ENCODE measurements around the gene SPARC.

SPARC gene

DNA sequence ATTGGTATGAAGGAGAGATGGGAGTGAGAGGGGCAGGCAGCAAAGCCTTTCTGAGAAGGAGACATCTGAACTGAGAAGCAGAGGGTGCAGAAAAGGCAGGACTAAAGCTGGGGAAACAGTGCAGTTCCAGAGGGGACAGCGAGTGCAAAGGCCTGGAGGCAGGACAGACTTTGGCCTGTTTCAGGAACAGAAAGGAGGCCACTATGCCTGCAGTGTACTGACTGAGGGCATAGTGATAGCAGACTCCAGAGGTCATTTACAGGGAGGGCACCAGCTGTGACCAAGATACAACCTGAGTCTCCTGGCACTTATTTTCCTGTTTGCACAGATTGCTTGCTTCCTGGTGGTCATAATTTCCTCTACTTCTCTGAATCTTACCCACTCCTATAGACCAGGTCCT is 29.6 kb downstream of the SPARC start:
- DNase-seq: no peak

DNA sequence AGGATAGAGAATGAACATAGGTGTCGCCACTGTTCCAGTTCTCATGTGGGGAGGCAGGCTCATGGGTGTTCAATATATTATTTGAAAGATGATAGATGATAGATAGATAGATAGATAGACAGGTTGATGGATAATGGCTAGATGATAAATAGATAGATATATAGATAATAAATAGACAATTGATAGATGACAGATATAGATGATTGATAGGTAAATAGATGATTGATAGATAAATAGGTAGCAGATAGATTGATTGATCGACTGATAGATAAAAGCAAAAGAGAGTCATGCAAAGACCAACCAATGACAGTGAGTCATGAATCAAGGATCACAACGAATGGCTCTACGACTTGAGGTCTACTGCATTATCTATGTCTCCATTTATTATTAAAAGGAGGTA is 30.4 kb downstream of the SPARC start:
- no peak for DNase-seq

DNA sequence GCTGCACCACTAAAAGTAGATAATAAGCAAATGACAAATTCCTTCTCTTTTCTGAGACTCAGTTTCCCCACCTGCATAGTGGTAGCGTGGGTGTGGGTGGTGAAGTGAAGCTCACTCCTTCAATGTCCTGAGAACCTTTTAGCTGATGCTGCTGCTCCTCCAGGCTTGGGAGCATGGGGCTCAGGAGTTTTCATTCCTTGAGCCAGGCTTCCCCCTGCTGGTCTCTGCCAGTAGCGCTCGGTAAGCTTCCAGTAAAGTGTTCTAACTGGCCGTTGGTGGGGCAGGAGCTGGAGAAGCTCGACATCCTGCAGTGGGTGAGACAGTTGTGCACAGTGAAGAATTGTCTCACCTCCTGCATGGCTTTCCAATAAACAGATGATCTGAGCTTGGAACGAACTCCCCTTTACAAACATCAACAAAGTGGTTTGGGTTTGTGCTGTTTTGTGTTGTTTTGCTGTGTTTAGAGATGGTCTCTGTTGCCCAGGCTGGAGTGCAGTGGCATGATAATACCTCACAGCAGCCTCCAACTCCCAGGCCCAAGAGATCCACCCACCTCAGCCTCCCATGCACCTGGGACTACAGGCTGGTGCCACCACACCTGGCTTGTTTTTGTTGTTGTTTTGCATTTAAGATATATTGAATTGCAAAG is 34.6 kb downstream of the SPARC start:
- peak; percentile 22 to 72 (median 62) for DNase-seq

DNA sequence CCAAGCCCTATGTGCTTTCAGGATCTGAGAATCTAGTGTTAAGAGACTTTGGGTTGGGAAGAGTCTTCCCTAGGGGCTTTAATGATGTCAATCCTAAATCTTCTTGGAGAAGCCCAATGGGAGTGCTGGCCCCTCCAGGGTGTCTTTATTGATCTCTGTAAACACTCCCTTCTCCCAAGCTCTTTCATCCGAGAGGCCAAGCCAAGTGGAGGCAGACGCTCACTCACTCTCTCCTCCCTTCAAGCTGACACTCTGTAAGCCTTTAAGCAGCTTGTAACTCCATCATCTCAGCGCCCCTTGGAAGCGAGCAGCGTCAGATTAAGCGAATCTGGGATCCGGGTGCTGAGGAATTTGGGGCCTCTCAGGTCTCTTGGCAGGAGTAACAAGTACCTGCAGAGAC is 37.7 kb downstream of the SPARC start:
- DNase-seq: no peak

DNA sequence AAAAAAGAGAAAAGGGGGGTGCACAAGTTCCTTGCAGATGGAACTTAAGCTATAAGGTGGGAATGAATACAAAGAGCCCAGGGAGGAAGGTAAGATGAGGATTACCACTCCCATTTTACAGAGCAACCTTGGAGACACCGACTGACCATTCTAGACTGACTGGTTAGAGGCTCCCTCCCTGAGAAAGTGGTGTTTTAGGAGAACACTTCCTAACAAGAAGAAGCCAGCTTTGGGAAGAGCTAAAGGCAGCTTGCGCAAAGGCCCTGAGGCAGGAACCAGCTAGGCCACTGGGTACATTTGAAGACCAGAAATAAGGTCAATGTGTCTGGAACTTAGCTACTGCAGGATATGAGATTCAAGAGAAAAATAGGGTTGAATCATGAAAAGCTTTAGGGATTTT is 38.6 kb downstream of the SPARC start:
- no peak for DNase-seq

DNA sequence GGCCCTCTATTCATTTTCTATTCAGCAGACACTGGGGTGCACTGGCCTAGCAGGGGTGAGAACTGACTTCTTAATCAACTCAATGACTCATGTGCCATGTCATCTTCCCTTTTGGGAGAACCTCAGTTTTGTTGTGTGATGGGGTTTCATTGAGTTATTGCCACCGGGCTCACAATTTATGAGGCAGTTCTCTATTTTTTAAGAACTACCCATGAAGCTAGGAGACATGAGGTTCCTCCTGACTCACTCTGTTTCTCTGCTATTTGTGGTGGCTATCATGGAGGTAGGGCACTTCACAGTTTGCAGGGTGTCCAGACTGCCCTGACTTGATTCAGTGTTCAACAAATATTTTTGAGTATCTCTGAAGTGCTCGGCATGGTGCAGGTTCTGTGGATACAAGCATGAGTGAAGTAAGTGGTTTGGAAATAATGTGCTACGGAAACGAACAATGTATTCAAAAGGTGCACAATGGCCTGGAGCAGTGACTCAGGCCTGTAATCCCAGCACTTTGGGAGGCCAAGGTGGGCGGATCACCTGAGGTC is 39.3 kb downstream of the SPARC start:
- no peak for DNase-seq

DNA sequence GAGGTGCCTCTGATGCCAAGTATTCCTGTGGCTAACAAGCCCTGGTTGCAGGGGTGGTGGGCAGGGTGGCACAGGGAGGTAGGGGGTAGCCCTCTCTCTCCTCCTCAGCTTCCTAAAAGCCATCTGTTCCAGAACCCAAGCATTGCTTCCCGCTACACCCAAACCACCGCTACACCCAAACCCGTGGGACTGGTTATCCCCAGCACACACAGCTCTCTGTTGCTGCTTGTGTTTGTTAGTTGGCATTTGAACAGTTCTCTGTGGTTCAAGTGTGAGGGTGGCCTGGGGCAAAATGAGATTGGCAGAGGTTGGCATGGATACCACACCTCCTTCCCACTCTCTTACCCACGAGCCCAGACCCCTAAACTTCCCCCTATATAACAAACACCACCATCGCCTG is 40.4 kb downstream of the SPARC start:
- DNase-seq: no peak

DNA sequence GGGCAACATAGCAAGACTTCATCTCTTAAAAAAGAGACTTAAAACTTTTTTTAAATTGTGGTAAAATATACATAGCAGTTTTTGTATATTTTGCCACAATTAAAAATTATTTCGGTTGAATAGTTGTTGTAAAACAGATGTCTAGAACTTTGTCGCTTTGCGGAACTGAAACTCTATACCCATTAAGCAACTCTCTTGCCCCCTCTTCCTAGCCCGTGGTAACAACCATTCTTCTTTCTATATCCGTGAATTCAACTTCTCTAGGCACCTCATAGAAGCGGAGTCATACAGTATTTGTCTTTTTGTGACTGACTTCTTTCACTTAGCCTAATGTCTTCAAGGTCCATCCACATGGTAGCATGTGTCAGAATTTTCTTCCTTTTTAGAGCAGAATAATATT is 43.3 kb downstream of the SPARC start:
- no peak for DNase-seq

DNA sequence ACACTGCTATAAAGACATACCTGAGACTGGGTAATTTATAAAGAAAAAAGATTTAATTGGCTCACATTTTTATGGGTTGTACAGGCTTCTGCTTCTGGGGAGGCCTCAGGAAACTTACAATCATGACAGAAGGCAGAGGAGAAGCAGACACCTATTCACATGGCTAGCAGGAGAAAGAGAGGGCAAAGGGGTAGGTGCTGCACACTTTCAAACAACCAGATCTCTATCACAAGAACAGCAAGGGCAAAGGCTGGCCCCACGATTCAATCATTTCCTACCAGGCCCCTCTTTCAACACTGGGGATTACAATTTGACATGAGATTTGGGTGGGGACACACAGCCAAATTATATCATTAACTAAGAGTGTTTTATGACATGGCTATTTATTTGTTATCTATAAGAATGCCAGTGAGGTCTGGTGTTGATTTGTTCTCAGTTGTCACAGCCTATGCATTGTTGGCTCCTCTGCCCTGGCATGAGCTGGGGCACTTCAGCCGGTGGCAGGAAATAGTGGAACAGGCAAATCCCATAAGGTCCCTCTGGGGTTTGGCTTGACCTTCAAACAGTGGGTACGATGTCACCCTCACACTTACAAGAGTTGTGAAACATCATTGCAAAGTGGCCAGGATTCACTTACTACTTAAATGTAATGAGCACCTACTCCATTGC is 44.1 kb downstream of the SPARC start:
- no peak for DNase-seq

DNA sequence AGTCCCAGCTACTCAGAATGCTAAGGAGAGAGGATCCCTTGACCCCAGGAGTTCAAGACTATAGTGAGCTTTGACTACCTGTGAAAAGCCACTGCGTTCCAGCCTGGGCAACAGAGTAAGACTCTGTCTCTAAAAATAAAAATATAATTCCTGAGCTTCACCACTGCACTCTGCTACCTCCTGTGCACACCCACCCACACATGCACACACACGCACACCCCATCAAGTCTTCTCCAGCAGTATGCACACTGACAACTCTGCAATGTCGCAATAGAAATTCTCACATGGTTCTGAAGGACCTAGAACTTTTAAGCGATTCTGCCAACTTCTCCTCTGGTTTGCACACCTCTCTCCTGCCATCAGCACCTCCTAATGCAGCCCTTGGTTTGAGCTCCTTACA is 48.1 kb downstream of the SPARC start:
- no peak for DNase-seq

DNA sequence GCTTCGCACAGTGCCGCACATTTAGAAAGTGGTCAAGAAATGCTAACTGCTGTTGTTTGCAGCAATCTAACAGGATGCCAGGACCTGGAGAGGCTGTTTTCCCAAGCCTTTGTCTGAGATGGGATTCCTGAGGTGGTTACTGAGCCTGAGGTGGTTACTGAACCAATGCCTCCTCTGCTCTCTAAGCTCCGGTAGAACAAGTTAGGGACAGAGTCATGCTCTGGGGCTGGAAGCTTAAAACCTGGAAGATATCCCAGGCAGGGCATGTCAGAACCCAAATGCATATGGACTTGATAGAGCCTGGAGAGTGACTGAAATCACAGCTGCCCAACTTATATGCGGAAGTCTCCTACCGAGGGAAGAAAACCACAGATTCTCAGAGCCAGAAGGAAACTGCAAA is 49.0 kb downstream of the SPARC start:
- no peak for DNase-seq

DNA sequence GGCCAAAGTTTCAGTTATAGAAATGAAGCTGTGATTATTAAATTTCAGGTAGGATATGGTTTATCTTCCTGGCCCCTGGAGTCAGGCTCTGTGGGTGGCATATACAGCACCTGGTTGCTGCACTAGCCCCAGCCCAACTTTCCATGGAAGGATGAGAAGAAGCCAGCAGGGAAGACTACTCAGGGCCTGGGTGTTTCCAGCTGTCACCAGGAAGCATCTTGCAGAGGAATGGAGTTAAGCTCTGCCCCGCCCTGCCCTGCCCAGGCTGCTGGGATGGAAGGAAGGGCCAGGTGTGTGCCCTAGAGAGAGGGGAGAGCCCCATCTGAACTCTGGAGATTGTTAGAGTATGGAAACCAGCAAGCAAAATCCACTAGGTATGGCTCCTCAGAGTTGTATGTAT is 52.8 kb downstream of the SPARC start:
- DNase-seq: no peak

DNA sequence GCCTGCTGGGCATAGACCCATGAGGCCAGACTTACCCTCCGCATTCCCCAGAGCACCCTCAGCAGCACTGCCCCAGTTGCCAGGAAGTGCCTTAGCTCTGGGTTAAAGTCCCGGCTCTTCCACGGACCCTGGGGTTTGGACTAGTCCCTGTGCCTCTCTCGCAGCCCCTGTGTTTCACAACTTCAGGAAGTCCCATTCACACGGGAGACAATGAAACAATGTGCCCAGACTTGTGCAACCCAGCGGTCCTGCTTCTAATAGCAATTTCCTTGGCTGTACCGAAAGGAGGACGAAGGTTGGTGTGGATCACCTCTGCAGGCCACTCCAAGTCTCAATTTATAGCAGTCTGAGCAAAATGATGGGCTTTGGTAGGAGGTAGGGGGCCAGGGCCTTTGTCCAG is 53.8 kb downstream of the SPARC start:
- no peak for DNase-seq

DNA sequence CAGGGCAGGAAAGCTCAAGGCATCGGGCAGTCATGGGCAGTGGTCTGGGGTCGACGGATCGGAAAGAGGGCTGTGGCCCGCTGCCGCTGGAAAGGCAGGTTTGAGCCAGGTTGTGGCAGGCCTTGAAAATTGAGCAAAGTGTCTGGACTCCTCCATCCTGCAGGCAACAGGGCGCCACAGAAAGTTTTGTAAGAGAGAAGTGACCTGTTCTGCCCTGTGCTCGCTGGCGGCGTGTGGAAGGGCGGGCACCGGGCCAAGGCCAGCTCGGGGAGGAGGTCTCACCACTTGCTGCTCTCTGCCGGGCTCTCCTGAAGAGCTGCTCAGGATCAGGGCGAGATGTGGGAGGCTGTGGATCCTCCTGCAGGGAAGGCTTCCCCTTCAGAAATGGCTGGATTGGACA is 54.2 kb downstream of the SPARC start:
- DNase-seq: no peak

DNA sequence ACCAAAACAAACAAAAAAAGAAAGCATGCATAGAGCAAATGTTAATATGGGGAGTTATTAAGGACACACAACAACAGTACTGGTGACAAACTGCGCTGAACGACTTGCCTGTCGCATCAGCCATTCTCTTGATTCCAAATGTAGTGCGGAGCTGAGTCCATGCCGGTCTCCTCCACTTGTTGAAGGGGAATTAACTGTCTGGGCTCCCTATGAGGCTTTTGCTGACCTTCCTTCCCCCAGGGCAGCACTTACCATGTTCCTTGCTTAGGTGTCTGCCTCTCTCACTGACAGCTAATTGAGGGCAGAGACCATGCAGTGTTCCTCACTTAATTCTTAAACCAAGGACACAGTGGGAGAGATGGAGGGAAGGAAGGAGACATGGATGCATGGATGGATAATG is 54.8 kb downstream of the SPARC start:
- DNase-seq: no peak

DNA sequence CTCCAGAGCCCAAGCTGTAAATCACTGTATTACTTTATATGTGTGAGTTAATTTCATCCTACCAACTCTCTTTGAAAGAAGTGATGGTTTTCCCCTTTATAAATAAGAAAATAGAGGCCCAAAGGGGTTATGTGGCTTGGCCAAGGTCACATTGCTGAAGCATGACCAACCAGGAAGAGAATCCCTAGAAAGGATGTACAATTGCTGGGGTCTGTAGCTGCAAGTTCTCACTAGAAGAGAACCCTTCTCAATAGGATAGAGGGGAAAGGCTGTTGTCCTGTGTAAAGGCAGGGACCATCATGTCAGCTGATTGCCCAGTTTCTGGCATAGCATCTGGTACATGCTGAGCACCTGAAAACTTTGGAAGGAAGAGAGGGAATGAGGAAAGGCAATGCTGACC is 56.6 kb downstream of the SPARC start:
- no peak for DNase-seq

DNA sequence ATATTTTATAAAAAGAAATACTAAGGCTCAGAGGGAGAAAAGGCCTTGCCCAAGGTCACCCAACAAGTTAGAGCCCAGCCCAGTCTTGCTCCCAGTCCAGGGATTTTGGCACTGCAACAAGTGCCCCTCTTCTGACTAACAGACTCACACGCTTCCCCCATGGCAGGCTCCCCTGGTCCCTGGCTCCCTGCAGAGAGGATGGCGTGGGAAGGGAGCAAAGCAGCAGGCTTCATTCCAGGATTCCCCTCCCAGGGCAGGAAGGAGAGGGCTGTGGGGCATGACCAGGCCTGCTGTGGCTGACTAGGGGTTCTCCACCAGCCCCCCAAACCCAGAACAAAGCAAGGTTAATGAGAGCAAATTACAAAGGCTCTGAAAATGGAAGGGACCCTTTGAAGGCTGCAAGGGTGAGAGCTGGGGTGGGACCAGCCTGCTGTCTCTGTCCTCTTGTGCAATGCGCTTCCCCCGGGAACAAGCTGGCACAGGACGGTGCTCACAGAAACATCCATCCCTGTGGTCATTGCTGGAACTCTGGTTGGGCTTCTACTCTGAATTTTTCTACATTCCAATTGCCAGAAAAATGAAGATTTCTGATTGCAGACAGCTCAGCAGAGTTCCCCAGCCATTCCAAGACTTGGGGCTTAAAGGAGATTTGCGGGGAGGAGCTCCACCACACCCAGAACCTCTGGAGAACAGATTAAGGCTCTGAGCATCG is 58.4 kb downstream of the SPARC start:
- no peak for DNase-seq

DNA sequence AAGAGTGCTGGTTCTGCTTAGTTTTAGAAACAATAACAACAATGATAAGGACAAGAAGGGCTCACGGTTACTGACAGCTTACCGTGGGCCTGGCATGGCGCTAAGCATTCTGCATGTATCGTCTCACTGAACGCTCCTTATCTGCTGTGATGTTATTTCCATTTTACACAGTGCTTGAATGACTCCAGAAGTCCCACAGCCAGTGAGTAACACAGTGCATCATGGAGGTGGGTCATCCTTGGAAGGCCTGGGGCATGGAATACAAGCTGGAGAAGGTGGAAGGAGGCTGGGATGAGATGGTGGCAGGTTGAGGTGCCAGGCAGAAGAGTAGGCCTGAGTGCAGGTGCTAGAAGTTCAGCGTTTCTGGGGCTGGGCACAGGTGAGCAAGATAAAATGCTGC is 59.1 kb downstream of the SPARC start:
- DNase-seq: no peak

DNA sequence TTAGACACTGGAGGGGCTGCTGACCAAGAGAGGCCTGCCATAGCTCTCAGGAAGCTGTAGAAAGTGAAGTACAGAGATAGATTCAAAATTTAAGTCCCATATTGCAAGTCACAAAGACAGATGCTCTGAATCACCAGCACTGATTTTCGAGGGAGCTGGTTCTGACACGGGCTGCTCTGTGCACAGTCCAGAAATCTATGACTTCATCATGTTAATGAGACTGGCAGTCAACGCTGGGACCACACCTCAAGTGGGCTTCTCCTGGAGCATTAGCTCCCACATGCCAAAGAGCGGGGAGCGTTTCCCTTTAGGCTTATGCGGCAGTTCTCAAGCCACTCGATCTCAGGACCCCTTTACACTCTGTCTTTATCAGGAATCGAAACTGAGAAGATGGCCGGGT is 61.4 kb downstream of the SPARC start:
- DNase-seq: no peak

DNA sequence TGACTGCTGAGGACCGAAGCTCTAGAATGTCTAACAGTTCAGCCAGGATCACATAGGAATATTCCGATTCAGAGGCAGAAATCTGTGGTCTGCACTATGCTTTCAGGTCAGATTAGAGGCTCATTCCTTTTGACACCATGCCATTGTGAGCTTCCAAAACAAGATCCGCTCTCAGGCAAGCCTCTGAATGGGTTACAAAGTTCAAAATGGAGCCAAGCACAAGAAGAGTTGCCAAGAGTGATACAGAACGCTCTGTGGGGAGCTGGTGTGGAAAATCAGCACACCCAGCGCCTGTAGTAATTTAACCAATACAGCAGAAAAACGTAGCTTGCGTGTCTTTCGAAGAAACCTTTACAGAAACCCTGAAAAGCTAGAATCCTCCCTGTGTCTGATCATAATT is 62.2 kb downstream of the SPARC start:
- no peak for DNase-seq

DNA sequence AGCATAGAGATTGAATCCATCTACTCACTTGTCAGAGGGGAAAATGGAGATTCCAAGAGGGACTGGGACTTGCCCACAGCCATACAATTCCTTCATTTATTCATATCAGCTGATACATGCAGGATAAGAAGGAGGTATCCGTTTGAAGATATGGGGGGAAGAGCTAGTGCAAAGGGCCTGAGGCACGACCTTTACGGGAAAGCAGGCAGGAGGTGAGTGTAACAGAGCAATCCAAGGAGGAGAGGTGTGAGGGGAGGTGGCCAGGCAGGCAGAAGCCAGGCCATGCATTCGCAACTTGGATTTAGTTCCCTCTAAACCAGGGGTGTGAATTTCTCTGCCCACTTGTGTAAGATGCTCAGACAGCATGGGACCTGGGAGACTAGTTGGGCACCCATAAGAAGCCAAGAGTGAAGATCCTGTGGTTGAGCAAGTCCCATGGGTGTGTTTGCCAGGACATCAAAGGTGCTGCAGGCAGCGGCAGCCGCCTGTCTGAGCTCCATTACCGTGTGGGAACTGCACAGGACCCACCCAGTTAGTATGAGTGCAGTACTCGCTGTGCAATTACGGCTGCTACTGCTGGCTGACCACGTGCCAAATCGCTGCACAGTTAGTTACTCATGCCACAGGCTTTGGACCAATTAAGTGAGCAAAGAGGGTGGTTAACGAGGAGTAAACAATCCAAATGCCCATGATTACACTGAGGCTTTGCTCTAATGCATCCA is 64.2 kb downstream of the SPARC start:
- no peak for DNase-seq

DNA sequence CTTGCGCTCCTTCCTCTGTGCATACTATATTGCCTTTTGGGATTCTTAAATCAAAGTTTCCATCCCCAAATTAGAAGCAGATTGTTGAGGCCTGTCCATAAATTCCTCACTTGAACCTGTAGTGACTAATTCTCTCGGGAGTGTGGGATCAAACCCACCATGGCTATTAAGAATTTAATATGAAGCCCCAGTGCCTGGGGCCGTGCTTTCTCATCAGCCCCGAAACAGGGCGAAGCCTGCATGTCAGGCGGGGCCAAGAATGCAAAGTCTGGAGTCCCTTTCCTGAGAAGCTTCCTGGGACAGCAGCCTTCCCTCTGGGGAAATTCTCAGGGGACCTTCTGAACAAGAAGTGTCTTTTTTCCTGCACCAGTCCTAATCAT is 66.3 kb downstream of the SPARC start:
- no peak for DNase-seq

DNA sequence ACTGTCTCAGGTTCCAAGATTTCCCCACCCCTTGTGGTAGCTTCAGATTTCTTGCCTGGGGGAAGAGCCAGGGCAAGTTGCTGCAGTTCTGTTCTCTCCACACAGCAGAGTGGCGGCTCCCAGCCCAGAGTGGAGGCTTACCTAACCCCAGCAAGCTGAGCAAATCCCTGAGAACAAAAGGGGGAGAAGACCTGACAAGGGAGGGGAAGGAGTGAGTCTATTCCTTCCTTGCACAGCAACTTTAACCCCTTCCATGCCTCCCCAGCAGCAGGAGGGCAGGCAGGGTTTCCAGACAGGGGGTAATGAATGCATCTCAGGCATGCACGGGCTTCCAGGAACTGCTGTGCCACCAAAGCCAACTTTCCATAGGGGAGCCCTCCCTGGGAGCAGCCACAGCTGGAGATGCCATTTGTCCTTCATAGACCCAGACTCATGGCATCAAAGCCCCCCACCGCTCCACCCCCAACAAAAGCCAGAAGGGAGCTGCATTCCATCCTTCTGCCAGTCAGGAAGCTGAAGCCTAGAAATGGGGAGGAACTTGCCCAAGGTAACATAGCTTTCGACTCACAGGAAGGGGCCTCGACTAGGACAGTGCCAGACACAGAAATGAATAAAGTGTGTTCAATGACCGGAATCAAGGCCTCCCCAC is 66.8 kb downstream of the SPARC start:
- DNase-seq: no peak
